Esophagus muscularis mucosa (tissue), 4 donors: ENCODE data around the gene METTL15.
A peak's percentile ranks its signal among the peaks of the same experiment; 100 is the strongest.

Source experiments
- CTCF ChIP-seq, 3 experiments: fragments of 200-600 bp in 2 of 3; fragments of 450-650 bp in 1 of 3; sonication (generic) in 2 of 3; IDR thresholded peaks; one replicate each; pipeline ENCODE4 v1.5.1; 2017 to 2019; ENCODE audit warnings: antibody characterized with exemption in 3 of 3, mild to moderate bottlenecking in 2 of 3, moderate library complexity in 1 of 3
- EP300 ChIP-seq: sonication (generic); formaldehyde crosslinking; IDR thresholded peaks from one replicate; pipeline ENCODE4 v1.6.1; 2017; ENCODE audit warnings: antibody characterized with exemption
- POLR2A ChIP-seq: fragments of 450-650 bp; IDR thresholded peaks from one replicate; pipeline ENCODE4 v1.6.1; 2017; ENCODE audit warnings: antibody characterized with exemption, moderate library complexity, mild to moderate bottlenecking, low read depth
- POLR2AphosphoS5 ChIP-seq, 2 donors: sonication (generic); formaldehyde crosslinking; IDR thresholded peaks; one replicate each; pipeline ENCODE4 v1.6.1; 2017; ENCODE audit warnings: antibody characterized with exemption in 2 of 2

- TF ChIP-seq EP300: no peak
- no peak for TF ChIP-seq CTCF (IDR thresholded peaks at IDR 0.05)
- TF ChIP-seq POLR2A: no peak
- peak; percentile 82 to 96 for TF ChIP-seq POLR2AphosphoS5 (IDR thresholded peaks at IDR 0.05)
Observed at GRCh38 chr11:28107750-28108618, at the start of gene METTL15, which contains the start of gene KIF18A.
